HEK293T (cell line): ENCODE measurements around the gene IL12RB2.

Experiments used
- BHLHE40 ChIP-seq: fragments of 450-650 bp; IDR thresholded peaks from 2 replicates; pipeline ENCODE4 v1.6.1; 2016; ENCODE audit warnings: mild to moderate bottlenecking, moderate library complexity, borderline replicate concordance
- ELF4 ChIP-seq: fragments of 450-650 bp; IDR thresholded peaks from 2 replicates; pipeline ENCODE4 v1.6.1; 2017; ENCODE audit warnings: antibody characterized with exemption
- FOXM1 ChIP-seq: fragments of 450-650 bp; IDR thresholded peaks from 2 replicates; pipeline ENCODE4 v1.6.1; 2017; ENCODE audit warnings: mild to moderate bottlenecking, borderline replicate concordance
- HDGF ChIP-seq: fragments of 450-650 bp; IDR thresholded peaks from 2 replicates; pipeline ENCODE4 v1.6.1; 2017; ENCODE audit warnings: antibody characterized with exemption, borderline replicate concordance
- NFRKB ChIP-seq: fragments of 450-650 bp; IDR thresholded peaks from 2 replicates; pipeline ENCODE4 v1.6.1; 2016; ENCODE audit warnings: mild to moderate bottlenecking, moderate library complexity
- PKNOX1 ChIP-seq: fragments of 450-650 bp; IDR thresholded peaks from 2 replicates; pipeline ENCODE4 v1.6.1; 2016
- SP1 ChIP-seq: fragments of 450-650 bp; IDR thresholded peaks from 2 replicates; pipeline ENCODE4 v1.6.1; 2017
- TARDBP ChIP-seq: fragments of 450-650 bp; IDR thresholded peaks from 2 replicates; pipeline ENCODE4 v1.6.1; 2016

DNA sequence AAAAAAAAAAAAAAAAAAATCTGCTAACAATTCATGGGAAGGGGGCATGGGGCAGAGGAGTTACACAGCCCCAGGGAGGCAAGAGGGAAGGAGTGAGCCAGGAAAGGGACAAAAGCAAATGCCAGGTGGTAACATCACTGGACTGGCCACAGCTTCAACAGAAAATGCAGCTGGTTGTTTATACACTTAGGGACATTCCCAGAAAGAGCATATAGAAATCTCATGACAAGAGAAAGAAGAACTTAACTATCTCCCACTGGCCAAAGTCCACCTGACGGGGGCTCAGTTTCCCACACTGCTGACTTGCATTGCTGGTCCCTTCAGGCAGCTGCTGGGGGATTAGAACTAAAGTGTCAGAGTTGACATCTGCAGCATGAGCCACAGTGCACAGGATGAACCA is 14.8 kb downstream of the IL12RB2 start:
- TF ChIP-seq SP1 (no peak), ELF4 (no peak), TARDBP (no peak), HDGF (no peak), BHLHE40 (no peak), NFRKB (no peak), PKNOX1 (no peak), FOXM1 (no peak)
